Measurements from ENCODE around the gene HSD11B2. TPM values are rescaled to one million over a fixed set of nuclear protein-coding genes. Genes with fewer than 3 reads are reported as not detected.

Gene HSD11B2
- total and polyA plus RNA-seq, 8 donors = 1.4 to 11.3 (median 6.3) TPM

DNA sequence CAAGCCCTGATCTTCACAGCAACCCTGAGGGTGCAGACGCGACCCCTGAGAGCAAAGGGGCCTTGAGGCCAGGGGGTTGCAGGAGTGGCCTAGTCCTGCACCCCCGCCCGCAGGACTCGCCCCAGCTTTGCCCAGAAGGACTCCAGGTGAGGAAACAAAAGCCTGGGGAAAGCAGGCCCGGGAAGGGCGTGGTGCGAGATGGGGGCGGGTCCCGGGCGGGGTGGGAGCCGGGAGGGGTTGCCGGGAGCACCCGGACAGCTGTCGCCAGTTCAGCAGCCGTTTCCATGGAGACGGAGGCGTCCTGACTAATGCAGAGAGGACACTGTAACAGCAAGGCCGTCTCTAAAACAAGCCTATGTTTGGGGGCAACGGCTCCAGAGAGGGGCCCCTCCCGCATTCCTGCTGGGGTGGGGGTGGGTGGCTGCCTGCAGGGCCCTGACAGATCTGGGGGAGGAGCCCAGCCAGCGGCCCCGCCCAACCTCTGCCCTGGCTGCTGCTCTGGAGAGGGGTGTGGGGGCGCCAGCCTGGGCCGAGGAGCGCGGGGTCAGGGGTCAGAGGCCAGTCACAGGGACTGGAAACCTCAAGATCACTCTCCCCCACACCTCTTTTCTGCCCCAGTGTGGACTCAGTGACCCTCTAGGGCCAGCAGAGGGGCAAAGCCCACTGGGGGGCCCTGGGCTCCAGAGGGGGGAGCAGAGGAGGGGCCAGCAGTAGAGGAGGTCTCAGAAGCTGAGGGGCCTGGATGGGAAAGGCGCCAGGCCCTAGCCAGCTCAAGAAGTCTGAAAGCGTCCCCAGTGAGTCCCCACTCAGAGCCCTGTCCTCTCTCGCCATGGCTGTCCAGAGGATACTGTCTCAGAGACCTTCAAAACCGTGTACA lies 34.5 kb upstream of the HSD11B2 start:
- intact Hi-C loops (cut with DNase I) = no loop called here

DNA sequence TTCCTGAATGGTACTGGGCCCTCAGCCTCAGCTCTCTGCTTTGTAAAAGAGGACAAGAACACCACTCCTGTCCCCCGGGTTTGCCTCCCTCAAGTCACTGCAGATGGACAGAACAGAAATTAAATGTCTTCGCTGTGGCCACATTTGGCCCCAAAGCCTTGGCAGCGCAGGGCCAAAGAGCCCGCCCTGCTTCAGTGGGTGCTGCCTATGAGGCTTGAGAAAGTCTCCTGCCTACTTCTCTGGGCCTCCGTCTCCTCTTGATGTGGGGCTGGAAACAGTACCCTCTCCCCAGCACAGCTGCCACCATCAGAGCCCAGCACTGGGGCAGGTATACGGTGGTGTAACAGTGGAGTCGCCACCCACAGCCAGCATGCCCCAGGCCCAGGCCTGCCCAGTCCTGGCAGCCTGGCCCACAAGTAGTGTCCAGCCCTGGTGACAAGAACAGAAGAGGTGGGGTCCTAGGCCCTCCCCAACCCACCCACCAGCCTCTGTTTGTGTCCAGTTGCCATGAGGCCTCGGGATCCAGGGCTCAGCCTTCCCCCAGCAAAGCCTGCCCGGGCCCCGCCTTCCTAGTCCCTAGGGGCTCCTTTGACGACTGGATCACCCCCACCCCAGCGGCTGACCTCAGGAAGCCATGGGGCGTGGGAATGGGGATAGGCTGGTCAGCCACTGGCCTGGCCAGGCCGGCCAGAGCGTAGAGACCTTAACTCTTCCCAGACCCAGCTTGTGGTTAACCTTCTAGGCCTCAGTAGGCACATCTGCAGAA lies 33.7 kb upstream of the HSD11B2 start:
- no peaks in the 10 kb centered on the region for H3K36me3 ChIP-seq

More for the DNA sequence above, 34.5 kb upstream of the HSD11B2 start:
- Histone ChIP-seq H3K36me3 (no peaks in the 10 kb centered on the region), H3K4me1 (peaks cover 15 to 34% (median 17%) of the 10 kb centered on the region in 3 donors), H3K4me3 (peak overlapping the region in 1 of 4 donors; percentile 4), H3K27ac (peak overlapping the region; percentile 59 to 89 (median 78)), H3K9me3 (no peaks in the 10 kb centered on the region), H3K27me3 (no peaks in the 10 kb centered on the region)
- DNase-seq = peak; percentile 87 to 97 (median 92)
- 19 to 28% methylated on average over 29 to 31 of the region's 31 CpGs for WGBS, 2 donors
- TF ChIP-seq, protein P1, sequence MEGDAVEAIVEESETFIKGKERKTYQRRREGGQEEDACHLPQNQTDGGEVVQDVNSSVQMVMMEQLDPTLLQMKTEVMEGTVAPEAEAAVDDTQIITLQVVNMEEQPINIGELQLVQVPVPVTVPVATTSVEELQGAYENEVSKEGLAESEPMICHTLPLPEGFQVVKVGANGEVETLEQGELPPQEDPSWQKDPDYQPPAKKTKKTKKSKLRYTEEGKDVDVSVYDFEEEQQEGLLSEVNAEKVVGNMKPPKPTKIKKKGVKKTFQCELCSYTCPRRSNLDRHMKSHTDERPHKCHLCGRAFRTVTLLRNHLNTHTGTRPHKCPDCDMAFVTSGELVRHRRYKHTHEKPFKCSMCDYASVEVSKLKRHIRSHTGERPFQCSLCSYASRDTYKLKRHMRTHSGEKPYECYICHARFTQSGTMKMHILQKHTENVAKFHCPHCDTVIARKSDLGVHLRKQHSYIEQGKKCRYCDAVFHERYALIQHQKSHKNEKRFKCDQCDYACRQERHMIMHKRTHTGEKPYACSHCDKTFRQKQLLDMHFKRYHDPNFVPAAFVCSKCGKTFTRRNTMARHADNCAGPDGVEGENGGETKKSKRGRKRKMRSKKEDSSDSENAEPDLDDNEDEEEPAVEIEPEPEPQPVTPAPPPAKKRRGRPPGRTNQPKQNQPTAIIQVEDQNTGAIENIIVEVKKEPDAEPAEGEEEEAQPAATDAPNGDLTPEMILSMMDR (IDR thresholded peaks at IDR 0.05) = no peak
- ATAC-seq = peak; percentile 69 to 75 (median 73)
- FAIRE-seq = no peak

DNA sequence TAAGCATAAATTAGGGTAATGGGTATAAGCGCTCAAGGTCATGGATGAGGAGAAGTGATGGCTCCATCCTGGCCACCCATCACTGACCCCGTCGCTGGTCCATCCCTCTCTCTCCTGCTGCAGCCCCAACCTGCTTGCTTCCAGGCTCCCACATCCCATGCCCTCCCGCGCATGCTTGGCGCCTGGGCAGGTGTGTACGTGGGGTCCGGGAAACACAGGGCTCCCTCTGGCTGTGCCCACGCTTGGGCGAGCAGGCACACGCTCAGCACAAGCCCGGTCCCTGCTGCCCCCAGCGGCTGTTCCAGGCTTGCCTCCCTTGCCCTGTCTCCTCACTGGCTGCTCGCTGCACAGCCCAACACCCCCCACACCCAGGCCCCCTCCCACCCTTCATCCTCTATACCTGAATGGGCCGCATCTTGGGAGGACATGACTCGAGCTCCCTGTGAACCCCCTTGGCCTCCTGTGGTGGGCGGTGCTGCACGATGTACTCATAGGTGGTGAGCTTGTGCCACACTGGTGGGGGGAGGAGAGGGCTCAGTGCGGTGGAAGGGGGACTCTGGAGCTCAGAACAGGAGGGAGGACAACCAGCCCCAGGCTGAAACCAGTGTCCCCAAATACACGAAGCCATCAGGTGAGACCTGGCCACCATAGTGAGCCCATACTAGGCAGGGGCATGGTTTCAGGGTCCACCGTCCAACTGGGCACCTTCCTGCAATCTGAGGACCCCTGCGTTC lies 32.9 kb upstream of the HSD11B2 start:
- Histone ChIP-seq H3K4me3 (no peak overlapping the region), H3K27ac (no peak overlapping the region), H3K36me3 (no peaks in the 10 kb centered on the region), H3K4me1 (peaks cover 15 to 33% (median 17%) of the 10 kb centered on the region in 3 donors), H3K27me3 (no peaks in the 10 kb centered on the region), H3K9me3 (no peaks in the 10 kb centered on the region)
- intact Hi-C loops (cut with DNase I) = no loop called here
- TF ChIP-seq, protein P1 (IDR thresholded peaks at IDR 0.05) = no peak
- DNase-seq (peak in 2 of 6 donors; percentile 22 to 71), FAIRE-seq (no peak), ATAC-seq (no peak)
- WGBS, 2 donors = 83 to 84% methylated on average over 22 of the region's 22 CpGs

More for the DNA sequence above, 33.7 kb upstream of the HSD11B2 start:
- peak in 4 of 6 donors; percentile 25 to 73 (median 39) for DNase-seq
- intact Hi-C loops (cut with DNase I) = no loop called here
- no peak overlapping the region for H3K4me3 ChIP-seq
- no peaks in the 10 kb centered on the region for H3K27me3 ChIP-seq
- FAIRE-seq = no peak
- no peak for ATAC-seq
- 83 to 85% methylated on average over 15 of the region's 15 CpGs for WGBS, 2 donors
- no peaks in the 10 kb centered on the region for H3K9me3 ChIP-seq
- H3K4me1 ChIP-seq = peaks cover 15 to 33% (median 17%) of the 10 kb centered on the region in 3 donors
- peak overlapping the region in 3 of 4 donors; percentile 59 to 89 (median 86) for H3K27ac ChIP-seq
- TF ChIP-seq, protein P1 (IDR thresholded peaks at IDR 0.05) = no peak

DNA sequence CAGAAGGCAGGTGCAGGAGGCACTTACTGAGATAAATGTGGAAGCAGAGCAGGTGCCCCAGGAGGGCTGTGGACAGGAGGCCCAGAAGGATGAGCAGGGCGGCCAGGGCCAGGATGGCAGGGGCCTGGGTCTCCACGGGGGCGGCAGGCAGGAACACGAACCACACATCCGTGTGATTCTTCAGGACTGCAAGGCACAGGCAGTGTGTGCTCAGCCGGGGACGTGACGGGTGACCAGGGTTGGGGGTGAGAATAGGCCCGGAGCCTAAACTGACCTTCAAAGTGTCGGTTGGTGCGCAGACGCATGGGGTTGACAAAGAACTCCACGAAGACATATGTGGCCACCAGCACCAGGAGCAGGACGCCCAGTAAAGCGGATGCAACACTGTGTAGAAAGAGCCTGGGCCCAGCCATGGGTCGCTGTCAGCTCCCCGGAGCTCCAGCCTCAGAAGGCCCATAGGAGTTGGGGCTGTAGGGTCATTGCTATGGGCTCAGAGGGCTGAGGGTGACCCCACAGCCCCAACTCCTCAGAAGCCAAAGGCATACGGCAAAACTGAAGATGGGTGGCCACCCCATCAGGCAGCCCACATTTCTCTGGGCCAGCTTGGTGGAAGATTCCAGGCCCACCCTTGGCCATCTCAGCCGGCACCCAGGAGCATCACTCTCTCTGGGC lies 32.2 kb upstream of the HSD11B2 start:
- FAIRE-seq (no peak), DNase-seq (peak in 1 of 6 donors; percentile 60), ATAC-seq (no peak)
- WGBS, 2 donors = 84 to 91% methylated on average over 19 of the region's 19 CpGs
- H3K36me3 ChIP-seq = no peaks in the 10 kb centered on the region
- H3K4me3 ChIP-seq = no peak overlapping the region
- TF ChIP-seq, protein P1 (IDR thresholded peaks at IDR 0.05) = no peak
- no peaks in the 10 kb centered on the region for H3K27me3 ChIP-seq
- no peaks in the 10 kb centered on the region for H3K9me3 ChIP-seq
- H3K27ac ChIP-seq = no peak overlapping the region
- intact Hi-C loops (cut with DNase I) = no loop called here
- H3K4me1 ChIP-seq = peaks cover 15 to 33% (median 20%) of the 10 kb centered on the region in 3 donors
